SK-N-MC (cell line): ENCODE data around the gene SEC24D.

Source experiments
- EZH2 ChIP-seq: fragments of 200-600 bp; sonication (generic); IDR thresholded peaks from one replicate; pipeline ENCODE4 v1.6.1; 2017; ENCODE audit warnings: antibody characterized with exemption
- FOXP2 ChIP-seq: optimal IDR thresholded peaks from 2 replicates; pipeline ENCODE3; 2011; ENCODE audit warnings: mild to moderate bottlenecking, moderate library complexity; ENCODE audit not compliant: insufficient read depth; ENCODE audit errors: extremely low read length, control extremely low read depth
- POLR2AphosphoS5 ChIP-seq: IDR thresholded peaks from 2 replicates; pipeline ENCODE4 v1.6.1; 2012; ENCODE audit warnings: mild to moderate bottlenecking, low read depth, low read length, borderline replicate concordance

DNA sequence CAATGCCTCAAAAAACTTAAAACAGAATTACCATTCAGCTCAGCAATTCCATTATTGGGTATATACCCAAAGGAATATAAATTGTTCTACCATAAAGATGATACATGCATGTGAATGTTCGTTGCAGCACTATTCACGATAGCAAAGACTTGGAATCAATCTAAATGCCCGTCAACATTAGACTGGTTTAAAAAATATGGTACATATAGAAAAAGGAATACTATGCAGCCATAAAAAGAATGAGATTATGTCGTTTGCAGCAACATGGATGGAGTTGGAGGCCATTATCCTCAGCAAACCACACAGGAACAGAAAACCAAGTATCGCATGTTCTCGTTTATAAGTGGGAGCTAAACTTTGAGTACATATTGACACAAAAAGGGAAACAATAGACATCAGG, 41.9 kb upstream of the SEC24D start:
- TF ChIP-seq FOXP2 (no peak), POLR2AphosphoS5 (no peak), EZH2 (no peak)
